ENCODE data around the gene LIMS3. TPM values are rescaled to one million over a fixed set of nuclear protein-coding genes. Genes with fewer than 3 reads are reported as not detected.
"Not testable (repeated sequence)": the region's sequence is repeated elsewhere in the genome, so short reads cannot be mapped to it uniquely, and the experiment has no call there.

Gene LIMS3
- total RNA-seq, 4 donors from 2014 or later, result 2.4 to 9.6 (median 5.4) TPM

DNA sequence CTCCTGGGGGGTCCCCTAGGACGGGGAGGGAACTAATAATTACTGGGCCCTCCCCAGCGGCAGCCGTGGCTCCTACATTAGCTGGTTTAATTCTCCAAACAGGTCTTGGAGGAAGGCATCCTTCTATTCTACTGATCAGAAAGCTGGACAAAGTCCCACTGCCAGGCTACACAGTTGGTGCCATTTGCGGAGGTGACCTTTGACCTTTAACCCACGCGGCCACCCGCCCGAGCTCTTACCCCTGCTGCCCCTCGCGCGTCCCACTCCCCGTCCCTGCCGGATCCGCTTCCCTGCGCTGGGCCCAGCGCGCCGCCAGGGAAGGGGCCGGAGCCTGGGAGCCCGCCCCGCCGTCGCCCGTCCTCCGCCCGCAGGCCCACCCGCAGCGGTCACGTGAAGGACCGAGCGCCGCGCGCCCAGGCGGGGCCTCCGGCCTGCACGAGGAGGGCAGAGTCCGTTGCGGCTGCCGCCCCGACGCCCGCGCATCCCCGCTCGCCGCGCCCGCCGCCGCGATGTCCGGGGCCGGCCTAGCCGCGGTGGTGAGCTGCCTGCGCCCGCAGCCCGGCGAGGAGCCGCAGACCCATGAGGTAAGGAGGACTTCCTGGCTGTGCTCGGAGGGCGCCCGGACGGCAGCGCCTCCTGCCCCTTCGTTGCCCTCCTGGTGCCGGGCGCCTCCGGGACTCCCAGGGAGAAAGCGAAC lies 48.9 kb downstream of the LIMS3 start:
- H3K4me1 ChIP-seq; intact Hi-C loops (cut with DNase I): not testable (repeated sequence)
- no CpG with 5 or more reads among the region's 71 CpGs for WGBS, 2 donors

GRCh38 chr2:109947959-109948520 lies 49.6 kb downstream of the LIMS3 start:
- H3K36me3 ChIP-seq; H3K4me3 ChIP-seq (replicated peaks in 1 of 3); intact Hi-C loops (cut with DNase I); H3K27me3 ChIP-seq; H3K4me1 ChIP-seq; H3K9me3 ChIP-seq; DNase-seq; H3K27ac ChIP-seq: not testable (repeated sequence)
- no CpG with 5 or more reads among the region's 31 CpGs for WGBS, 2 donors

More for the DNA sequence above, 48.9 kb downstream of the LIMS3 start:
- H3K9me3 ChIP-seq; H3K4me3 ChIP-seq (replicated peaks in 1 of 3); H3K36me3 ChIP-seq; DNase-seq; H3K27me3 ChIP-seq; H3K27ac ChIP-seq: not testable (repeated sequence)

DNA sequence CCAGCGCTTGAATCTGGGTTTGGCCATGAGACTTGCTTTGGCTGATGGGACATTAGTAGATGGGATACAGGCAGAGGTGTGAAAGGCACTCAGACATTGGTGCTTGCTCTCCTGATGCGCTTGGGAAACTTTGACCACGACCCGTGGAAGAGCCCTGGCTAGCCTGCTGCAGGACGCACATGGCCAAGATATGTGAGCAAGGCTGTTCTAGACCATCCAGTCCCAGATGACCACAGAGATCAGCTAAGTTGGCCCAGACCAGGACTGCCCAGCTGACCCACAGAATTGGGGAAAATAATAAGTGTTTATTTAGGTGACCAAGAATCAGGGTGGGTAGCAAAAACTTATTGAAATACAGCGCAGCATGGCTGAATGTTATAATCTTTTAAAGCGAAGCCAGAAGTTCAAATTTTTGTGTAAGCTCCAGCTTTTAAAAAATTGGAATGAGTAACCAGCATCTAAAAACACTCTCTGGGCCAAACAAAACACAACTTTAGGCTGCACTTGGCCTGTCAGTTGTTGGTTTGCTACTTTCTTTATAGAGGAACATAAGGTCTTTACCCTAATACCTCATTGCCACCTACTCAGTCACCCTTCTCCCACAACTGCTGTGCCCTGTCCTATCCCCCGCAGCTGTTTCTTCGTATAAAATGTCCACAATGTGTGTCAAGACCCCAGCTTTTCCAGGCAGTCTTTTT lies 51.8 kb downstream of the LIMS3 start:
- H3K4me3 ChIP-seq (replicated peaks in 1 of 3); H3K9me3 ChIP-seq; H3K4me1 ChIP-seq; H3K27me3 ChIP-seq; H3K36me3 ChIP-seq; intact Hi-C loops (cut with DNase I); H3K27ac ChIP-seq; DNase-seq: not testable (repeated sequence)
- no CpG with 5 or more reads among the region's 9 CpGs for WGBS, 2 donors

GRCh38 chr2:109963942-109964341 lies 65.5 kb downstream of the LIMS3 start:
- H3K9me3 ChIP-seq; H3K4me1 ChIP-seq; intact Hi-C loops (cut with DNase I); DNase-seq; H3K36me3 ChIP-seq; H3K4me3 ChIP-seq (replicated peaks in 1 of 3); H3K27ac ChIP-seq; H3K27me3 ChIP-seq: not testable (repeated sequence)
- WGBS, 2 donors, result no CpG with 5 or more reads among the region's 1 CpG

GRCh38 chr2:109965482-109965881 lies 67.0 kb downstream of the LIMS3 start:
- H3K27ac ChIP-seq; H3K36me3 ChIP-seq; intact Hi-C loops (cut with DNase I); H3K4me1 ChIP-seq; H3K4me3 ChIP-seq (replicated peaks in 1 of 3); H3K9me3 ChIP-seq; DNase-seq; H3K27me3 ChIP-seq: not testable (repeated sequence)
- WGBS, 2 donors, result no CpG with 5 or more reads among the region's 1 CpG

- no CpG with 5 or more reads among the region's 3 CpGs for WGBS, 2 donors
- intact Hi-C loops (cut with DNase I); H3K27ac ChIP-seq; H3K36me3 ChIP-seq; H3K27me3 ChIP-seq; H3K4me1 ChIP-seq; H3K4me3 ChIP-seq (replicated peaks in 1 of 3); DNase-seq; H3K9me3 ChIP-seq: not testable (repeated sequence)
Measured at GRCh38 chr2:109966107-109966736, 67.7 kb downstream of the LIMS3 start.

- WGBS, 2 donors, result no CpG with 5 or more reads among the region's 1 CpG
- intact Hi-C loops (cut with DNase I), result not testable (repeated sequence)
Measured at GRCh38 chr2:109966858-109967257, 68.4 kb downstream of the LIMS3 start.

DNA sequence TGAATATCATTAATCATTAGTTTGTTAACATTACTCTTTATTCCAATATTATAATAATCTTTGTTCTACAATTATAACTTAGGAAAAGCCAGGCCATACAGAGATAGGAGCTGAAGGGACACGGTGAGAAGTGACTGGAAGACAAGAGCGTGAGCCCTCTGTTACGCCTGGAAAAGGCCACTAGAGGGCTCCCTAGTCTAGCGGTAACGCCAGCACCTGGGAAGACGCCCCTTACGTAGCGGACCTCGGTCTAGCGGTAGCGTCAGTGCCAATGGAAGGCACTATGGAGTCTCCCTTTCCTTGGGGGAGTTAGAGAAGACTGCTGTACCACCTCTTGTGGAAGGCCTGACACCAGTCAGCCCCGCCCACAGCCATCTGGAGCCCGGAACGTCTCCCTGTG lies 71.4 kb downstream of the LIMS3 start:
- H3K27me3 ChIP-seq; H3K4me1 ChIP-seq; H3K27ac ChIP-seq; H3K4me3 ChIP-seq (replicated peaks in 1 of 3); intact Hi-C loops (cut with DNase I); H3K9me3 ChIP-seq; H3K36me3 ChIP-seq; DNase-seq: not testable (repeated sequence)
- WGBS, 2 donors, result no CpG with 5 or more reads among the region's 14 CpGs

More at GRCh38 chr2:109966858-109967257, 68.4 kb downstream of the LIMS3 start:
- H3K27ac ChIP-seq; H3K27me3 ChIP-seq; H3K36me3 ChIP-seq; H3K4me3 ChIP-seq (replicated peaks in 1 of 3); DNase-seq; H3K4me1 ChIP-seq; H3K9me3 ChIP-seq: not testable (repeated sequence)

DNA sequence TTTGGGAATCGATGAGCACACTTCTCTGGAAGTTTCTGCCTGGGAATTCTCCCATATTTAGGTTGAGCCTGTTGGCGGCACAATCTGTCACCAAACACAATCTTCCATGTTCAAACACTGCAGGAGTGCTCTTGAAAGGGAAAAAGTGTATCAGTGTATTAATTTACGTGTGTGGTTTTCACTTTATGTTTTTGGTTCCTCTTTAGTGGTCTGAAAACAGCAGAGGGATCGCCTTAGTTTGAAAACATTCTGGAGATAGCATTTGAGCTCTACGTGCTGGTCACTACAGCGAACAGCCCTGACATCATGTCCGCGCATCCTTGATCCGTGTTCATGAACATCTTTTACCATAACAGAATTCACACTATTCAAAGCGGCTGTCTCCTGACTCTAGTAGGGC lies 73.2 kb downstream of the LIMS3 start:
- WGBS, 2 donors, result no CpG with 5 or more reads among the region's 10 CpGs
- intact Hi-C loops (cut with DNase I); H3K4me3 ChIP-seq (replicated peaks in 1 of 3); H3K27me3 ChIP-seq; H3K9me3 ChIP-seq; DNase-seq; H3K27ac ChIP-seq; H3K36me3 ChIP-seq; H3K4me1 ChIP-seq: not testable (repeated sequence)

Other genes with a start within 250 kb of the LIMS3 start
- gene RGPD5, start 104.4 kb upstream of the LIMS3 start, total RNA-seq, result 100 to 1,000 TPM in 1 of 4 donors, 10 to 100 TPM in 3; 42.8 to 209 (median 68.8) TPM
- 10 to 100 TPM; 13.3 to 54.4 (median 25.0) TPM for gene MALL, start 217.1 kb downstream of the LIMS3 start, total RNA-seq

All from thyroid gland (tissue), 4 donors.